ES-I3 (cell line): ENCODE results near the gene HIPK1.
A peak's percentile ranks its signal among the peaks of the same experiment; 100 is the strongest.

ENCODE experiments used
- H3K36me3 ChIP-seq: 2 replicates; pipeline ENCODE4 v1.6.1; 2013; ENCODE audit warnings: mild to moderate bottlenecking, low read length, control low read depth, moderate library complexity; ENCODE audit not compliant: insufficient read depth
- H3K4me1 ChIP-seq: 2 replicates; pipeline ENCODE4 v1.6.1; 2013; ENCODE audit warnings: mild to moderate bottlenecking, control low read depth, low read length; ENCODE audit not compliant: insufficient read depth
- H3K9ac ChIP-seq: 2 replicates; pipeline ENCODE4 v1.6.1; 2013; ENCODE audit warnings: low read depth, mild to moderate bottlenecking, low read length, moderate library complexity
- H3K9me3 ChIP-seq: 2 replicates; pipeline ENCODE4 v1.6.1; 2013; ENCODE audit warnings: mild to moderate bottlenecking, low read length, moderate library complexity; ENCODE audit not compliant: control insufficient read depth, insufficient read depth

HIPK1 gene

DNA sequence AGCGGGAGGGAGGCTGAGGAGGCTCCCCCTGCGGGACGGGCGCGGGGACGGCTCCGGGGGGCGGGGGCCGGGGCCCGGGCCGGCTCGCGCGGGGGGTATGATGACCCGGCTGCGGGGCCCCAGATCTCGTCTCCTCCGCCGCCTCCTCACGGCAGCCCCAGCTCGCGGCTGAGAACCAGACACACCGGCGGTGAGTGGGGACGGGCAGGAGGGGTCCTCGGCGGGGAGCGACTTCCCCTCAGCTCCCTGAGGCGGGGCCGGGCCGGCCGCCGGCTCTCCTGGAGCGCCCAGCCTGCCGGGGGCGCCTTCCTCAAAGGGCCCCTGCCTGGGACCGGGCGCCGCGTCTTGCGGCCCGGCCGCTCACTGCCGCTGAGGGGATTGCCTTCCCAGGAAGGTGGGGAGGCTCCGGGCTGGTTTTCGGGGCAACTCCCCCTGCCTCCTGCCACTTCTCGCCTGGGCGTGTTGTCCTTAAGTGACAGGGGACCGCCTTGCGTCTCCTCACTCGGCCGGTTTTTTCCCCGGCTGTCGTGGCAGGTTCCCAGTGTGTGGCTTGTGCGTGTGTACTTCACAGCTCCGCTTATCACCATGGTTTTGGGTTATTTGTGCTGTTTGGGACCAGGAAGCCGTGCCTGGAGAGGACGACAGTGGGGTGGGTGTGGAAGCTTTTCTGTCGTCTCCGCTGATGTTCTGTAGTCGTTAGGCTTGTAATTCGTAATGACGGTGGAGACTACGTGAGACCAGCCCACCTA, 800 bp downstream of the HIPK1 start:
- 0 out of 2 replicates have a peak, but pooled peaks cover 2% of the 10 kb centered on the region for H3K4me1 ChIP-seq

DNA sequence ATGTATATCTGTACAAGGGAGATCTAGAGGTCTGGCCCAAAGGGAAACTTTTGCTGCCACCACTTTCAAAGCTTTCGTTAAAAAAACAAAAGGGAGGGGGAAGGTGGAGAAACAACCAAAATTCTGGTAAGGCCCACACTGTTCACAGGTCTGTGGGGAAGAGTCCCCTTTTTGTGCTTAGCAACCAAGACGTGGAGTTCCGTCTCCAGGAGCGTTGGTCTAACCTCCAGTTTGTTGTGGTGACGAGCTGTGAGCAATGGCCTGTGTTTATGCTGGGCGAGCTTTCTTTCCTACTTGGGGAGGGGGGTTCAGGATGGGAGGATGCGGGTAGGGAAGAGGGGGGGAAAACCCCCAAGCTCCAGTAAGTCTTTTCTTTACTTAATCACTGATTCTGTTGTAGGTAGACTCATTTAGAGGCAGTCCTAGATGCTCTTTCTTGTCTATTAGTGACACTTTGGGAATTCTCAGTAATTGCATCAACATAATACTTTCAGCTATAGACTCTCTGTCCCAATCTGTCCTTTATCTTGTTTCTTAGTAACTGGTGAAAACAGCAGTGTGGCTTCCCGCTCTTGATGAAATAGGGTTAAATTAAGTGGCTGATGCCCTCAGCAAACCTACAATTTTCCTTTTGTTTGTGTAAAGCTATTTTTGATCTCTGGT, 1.5 kb downstream of the HIPK1 start:
- H3K36me3 ChIP-seq: no peaks in the 10 kb centered on the region
- 0 out of 2 replicates have a peak, but pooled peaks cover 2% of the 10 kb centered on the region for H3K4me1 ChIP-seq
- peak overlapping the region; percentile 68 for H3K9ac ChIP-seq
- no peaks in the 10 kb centered on the region for H3K9me3 ChIP-seq

More for the DNA sequence above, 800 bp downstream of the HIPK1 start:
- no peaks in the 10 kb centered on the region for H3K9me3 ChIP-seq
- peak overlapping the region; percentile 68 for H3K9ac ChIP-seq
- no peaks in the 10 kb centered on the region for H3K36me3 ChIP-seq

DNA sequence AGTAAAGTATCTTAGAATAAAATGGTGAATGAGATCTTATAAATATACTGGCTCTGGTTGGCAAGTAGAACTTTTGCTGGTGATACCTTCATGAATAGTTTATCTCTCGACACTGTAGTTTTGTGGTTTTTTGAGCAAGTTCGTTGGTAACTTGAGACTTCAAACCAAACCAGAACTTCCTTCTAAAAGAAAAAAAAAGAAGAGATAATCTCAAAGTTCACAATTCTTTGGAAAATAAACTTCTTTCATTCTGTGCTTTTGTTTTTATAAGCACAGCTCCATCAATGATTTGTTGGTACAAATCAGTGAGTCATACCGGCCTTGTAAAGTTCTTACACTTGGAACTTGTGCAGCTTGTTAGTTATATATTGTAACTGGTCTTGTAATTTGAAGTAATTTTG, 2.3 kb downstream of the HIPK1 start:
- Histone ChIP-seq H3K36me3 (no peaks in the 10 kb centered on the region), H3K9me3 (no peaks in the 10 kb centered on the region), H3K9ac (no peak overlapping the region), H3K4me1 (peaks cover 7% of the 10 kb centered on the region; the same call in 1 of the 2 replicates)

DNA sequence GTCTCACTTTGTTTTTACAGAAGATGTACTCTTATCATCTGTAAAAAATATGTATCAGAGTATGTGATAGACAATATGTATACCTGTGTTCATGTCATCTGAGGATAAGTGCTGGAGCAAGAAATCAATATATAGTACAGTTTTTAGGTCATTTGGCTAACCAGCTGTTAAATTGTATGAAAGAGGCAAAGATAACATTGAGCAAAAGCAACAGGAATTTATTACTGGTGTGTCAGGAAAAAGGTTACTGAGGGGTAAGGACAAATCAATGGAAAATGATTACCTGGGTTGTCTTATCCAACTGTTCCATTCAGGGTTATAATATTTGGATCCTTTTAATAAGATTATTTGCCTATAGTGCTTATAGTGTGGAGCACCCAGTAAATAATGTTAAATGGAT, 4.9 kb downstream of the HIPK1 start:
- Histone ChIP-seq H3K36me3 (no peaks in the 10 kb centered on the region), H3K4me1 (peaks cover 9% of the 10 kb centered on the region; the same call in 1 of the 2 replicates), H3K9me3 (no peaks in the 10 kb centered on the region), H3K9ac (no peak overlapping the region)

DNA sequence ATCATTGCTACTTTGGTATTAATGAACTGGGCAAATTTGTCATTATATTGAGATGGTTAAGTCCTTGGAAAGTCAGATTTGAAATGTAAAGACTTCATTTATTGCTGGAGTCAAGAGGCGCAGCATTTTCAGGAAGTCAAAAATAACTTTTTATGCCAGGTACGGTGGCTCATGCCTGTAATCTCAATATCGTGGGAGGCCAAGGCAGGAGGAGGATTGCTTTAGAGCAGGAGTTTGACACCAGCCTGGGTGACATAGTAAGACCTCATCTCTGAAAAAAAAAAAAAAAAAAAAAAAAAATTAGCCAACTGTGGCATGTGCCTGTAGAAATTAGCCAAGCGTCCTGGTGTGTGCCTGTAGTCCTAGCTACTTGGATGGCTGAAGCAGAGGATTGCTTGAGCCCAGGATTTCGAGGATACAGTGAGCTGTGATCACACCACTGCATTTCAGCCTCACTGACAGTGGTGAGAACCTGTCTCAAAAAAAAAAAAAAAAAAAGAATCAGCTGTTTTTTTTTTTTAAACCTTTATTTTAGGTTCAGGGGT, 5.5 kb downstream of the HIPK1 start:
- Histone ChIP-seq H3K4me1 (peaks cover 9% of the 10 kb centered on the region; the same call in 1 of the 2 replicates), H3K9ac (no peak overlapping the region), H3K9me3 (no peaks in the 10 kb centered on the region), H3K36me3 (no peaks in the 10 kb centered on the region)

DNA sequence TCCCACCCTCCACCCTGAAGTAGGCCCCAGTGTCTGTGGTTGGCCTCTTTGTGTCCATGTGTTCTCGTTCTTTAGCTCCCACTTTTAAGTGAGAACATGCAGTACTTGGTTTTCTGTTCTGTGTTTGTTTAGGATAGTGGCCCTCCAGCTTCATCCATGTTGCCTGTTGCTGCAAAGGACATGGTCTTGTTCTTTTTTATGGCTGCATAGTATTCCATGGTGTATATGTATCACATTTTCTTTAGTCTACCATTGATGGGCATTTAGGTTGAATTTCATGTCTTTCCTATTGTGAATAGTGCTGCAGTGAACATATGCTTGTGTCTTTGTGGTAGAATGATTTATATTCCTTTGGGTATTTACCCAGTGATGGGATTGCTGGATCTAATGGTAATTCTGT, 6.1 kb downstream of the HIPK1 start:
- Histone ChIP-seq H3K9me3 (no peaks in the 10 kb centered on the region), H3K36me3 (no peaks in the 10 kb centered on the region), H3K9ac (no peak overlapping the region), H3K4me1 (peaks cover 9% of the 10 kb centered on the region; the same call in 1 of the 2 replicates)

DNA sequence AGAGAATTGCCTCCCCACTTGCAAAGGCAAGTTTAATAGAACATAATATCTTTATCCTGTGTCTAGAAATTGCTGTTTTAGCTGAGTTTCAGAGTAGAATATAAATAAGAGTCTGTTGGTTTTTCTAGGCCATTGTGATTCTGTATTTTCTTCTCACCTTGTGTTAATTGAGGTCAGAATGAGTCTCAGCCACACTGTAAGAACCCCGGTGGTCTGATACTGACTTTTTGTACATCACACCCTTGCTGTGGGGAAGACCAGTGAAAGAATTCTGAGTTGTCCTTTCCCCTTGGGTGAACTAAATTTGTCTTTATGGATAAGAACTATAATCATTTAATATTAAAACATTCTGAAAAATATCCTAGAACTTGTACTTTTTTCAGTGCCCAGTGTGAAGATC, 6.8 kb downstream of the HIPK1 start:
- Histone ChIP-seq H3K36me3 (0 out of 2 replicates have a peak, but pooled peaks cover 2% of the 10 kb centered on the region), H3K9ac (no peak overlapping the region), H3K4me1 (peaks cover 9% of the 10 kb centered on the region; the same call in 1 of the 2 replicates), H3K9me3 (no peaks in the 10 kb centered on the region)

DNA sequence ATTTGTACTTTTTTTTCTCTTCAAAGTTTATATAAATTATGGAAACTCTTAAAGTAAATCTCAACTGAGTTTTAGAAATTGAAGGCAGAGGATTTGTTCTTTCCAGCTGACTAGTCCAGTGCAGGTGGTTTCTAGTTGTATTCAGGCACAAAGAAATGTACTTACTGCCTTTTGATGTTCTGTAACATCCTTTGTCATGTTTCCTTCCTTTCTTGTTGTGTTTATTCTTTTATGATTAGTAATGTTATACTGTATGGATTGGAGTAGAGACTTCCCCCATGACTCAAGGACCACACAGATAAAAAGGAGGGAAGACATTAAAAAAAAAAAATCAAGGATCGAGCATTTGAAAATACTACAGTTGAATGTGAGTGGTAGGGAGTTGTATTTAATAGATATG, 8.0 kb downstream of the HIPK1 start:
- Histone ChIP-seq H3K9ac (no peak overlapping the region), H3K36me3 (0 out of 2 replicates have a peak, but pooled peaks cover 6% of the 10 kb centered on the region), H3K4me1 (peaks cover 9% of the 10 kb centered on the region; the same call in 1 of the 2 replicates), H3K9me3 (no peaks in the 10 kb centered on the region)

DNA sequence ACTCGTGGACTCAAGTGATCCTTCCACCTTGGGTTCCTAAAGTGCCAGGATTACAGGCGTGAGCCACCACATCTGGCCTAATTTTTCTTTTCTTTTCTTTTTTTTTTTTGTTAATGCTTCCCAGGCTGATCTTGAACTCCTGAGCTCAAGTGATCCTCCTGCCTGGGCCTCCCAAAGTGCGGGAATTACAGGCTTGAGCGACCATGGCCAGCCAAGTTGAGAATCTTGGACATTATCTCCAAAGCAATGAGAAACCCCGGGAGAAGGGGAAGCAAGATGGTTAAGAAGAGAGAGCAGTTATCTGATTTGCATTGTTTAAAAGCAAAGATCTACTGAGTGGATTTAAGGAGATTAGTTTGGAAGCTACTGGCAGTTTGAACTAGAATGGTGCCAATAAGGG, 9.1 kb downstream of the HIPK1 start:
- H3K9ac ChIP-seq: no peak overlapping the region
- peaks cover 9% of the 10 kb centered on the region; the same call in 1 of the 2 replicates for H3K4me1 ChIP-seq
- 0 out of 2 replicates have a peak, but pooled peaks cover 6% of the 10 kb centered on the region for H3K36me3 ChIP-seq
- H3K9me3 ChIP-seq: no peaks in the 10 kb centered on the region

DNA sequence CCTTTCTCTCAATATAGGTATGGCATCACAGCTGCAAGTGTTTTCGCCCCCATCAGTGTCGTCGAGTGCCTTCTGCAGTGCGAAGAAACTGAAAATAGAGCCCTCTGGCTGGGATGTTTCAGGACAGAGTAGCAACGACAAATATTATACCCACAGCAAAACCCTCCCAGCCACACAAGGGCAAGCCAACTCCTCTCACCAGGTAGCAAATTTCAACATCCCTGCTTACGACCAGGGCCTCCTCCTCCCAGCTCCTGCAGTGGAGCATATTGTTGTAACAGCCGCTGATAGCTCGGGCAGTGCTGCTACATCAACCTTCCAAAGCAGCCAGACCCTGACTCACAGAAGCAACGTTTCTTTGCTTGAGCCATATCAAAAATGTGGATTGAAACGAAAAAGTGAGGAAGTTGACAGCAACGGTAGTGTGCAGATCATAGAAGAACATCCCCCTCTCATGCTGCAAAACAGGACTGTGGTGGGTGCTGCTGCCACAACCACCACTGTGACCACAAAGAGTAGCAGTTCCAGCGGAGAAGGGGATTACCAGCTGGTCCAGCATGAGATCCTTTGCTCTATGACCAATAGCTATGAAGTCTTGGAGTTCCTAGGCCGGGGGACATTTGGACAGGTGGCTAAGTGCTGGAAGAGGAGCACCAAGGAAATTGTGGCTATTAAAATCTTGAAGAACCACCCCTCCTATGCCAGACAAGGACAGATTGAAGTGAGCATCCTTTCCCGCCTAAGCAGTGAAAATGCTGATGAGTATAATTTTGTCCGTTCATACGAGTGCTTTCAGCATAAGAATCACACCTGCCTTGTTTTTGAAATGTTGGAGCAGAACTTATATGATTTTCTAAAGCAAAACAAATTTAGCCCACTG, 11.5 kb downstream of the HIPK1 start:
- H3K9ac ChIP-seq: no peak overlapping the region
- H3K4me1 ChIP-seq: peaks cover 9% of the 10 kb centered on the region; the same call in 1 of the 2 replicates
- H3K9me3 ChIP-seq: no peaks in the 10 kb centered on the region
- 0 out of 2 replicates have a peak, but pooled peaks cover 6% of the 10 kb centered on the region for H3K36me3 ChIP-seq

DNA sequence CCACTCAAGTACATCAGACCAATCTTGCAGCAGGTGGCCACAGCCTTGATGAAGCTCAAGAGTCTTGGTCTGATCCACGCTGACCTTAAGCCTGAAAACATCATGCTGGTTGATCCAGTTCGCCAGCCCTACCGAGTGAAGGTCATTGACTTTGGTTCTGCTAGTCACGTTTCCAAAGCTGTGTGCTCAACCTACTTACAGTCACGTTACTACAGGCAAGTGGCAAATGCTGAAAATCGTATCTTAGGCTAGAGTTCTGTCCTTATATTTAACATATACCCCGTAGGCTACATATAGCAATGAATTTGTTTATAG, 12.1 kb downstream of the HIPK1 start:
- H3K9me3 ChIP-seq: no peaks in the 10 kb centered on the region
- no peak overlapping the region for H3K9ac ChIP-seq
- 0 out of 2 replicates have a peak, but pooled peaks cover 6% of the 10 kb centered on the region for H3K36me3 ChIP-seq
- H3K4me1 ChIP-seq: 0 out of 2 replicates have a peak, but pooled peaks cover 7% of the 10 kb centered on the region

DNA sequence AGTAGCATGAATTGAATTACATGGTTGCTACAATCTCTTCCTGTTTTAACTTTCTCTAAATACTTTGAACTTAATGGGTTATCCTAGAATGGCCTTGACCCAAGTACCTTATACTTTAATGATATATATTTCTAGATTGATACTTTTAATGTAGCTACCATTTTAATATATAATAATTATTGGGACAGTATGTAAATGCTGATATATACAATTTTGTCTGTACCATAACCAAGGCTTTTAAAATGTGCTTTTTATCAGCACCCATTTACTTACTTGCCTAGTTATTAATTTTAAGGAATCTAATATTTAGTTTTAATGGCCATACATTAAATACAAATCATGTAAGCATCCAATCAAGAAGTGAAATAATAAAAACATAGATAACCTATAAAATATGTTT, 13.4 kb downstream of the HIPK1 start:
- peaks cover 5% of the 10 kb centered on the region; the same call in 1 of the 2 replicates for H3K4me1 ChIP-seq
- 0 out of 2 replicates have a peak, but pooled peaks cover 6% of the 10 kb centered on the region for H3K36me3 ChIP-seq
- no peak overlapping the region for H3K9ac ChIP-seq
- H3K9me3 ChIP-seq: no peaks in the 10 kb centered on the region

DNA sequence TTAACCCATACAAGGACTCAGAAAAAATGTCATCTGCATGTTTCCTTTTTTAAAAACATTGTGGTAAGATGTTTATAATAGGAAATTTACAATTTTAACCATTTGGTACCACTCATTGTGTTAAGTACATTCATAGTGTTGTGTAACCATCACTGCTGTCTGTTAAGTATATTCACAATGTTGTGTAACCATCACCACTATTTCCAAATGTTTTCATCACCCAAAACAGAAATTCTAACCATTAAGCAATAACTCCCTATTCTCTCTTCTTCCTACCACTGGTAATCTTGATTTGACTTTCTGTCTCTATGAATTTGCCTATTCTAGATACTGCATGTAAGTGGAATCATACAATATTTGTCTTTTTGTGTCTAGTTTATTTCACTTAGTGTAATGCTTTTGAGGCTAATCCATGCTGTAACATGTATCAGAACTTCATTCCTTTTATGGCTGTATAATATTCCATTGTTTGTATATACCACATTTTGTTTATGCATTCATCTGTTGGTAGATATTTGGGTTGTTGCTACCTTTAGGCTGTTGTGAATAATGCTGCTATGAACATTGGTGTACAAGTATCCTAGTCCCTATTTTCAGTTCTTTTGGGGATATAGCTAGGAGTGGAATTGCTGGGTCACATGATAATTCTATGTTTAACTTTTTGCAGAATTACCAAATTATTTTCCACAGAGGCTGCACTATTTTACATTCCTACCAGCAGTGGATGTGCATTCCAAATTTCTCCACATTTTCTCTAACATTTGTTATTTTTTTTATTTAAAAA, 14.1 kb downstream of the HIPK1 start:
- 0 out of 2 replicates have a peak, but pooled peaks cover 6% of the 10 kb centered on the region for H3K36me3 ChIP-seq
- H3K9ac ChIP-seq: no peak overlapping the region
- H3K4me1 ChIP-seq: peaks cover 5% of the 10 kb centered on the region; the same call in 1 of the 2 replicates
- H3K9me3 ChIP-seq: no peaks in the 10 kb centered on the region
